BLaER1 (cell line): Measurements from ENCODE around the gene CST5.
A peak's percentile ranks its signal among the peaks of the same experiment; 100 is the strongest.
"Not testable (repeated sequence)": the region's sequence is repeated elsewhere in the genome, so short reads cannot be mapped to it uniquely, and the experiment has no call there.

ENCODE experiments used
- H3K27ac ChIP-seq: shearing (Covaris generic); formaldehyde crosslinking; 2 replicates; pipeline ENCODE4 v1.8.1; 2022
- H3K27me3 ChIP-seq: shearing (Covaris generic); formaldehyde crosslinking; 2 replicates; pipeline ENCODE4 v1.8.1; 2022
- H3K36me3 ChIP-seq: shearing (Covaris generic); formaldehyde crosslinking; 2 replicates; pipeline ENCODE4 v1.8.1; 2022
- H3K4me1 ChIP-seq: shearing (Covaris generic); formaldehyde crosslinking; 2 replicates; pipeline ENCODE4 v1.8.1; 2022
- H3K4me2 ChIP-seq: shearing (Covaris generic); formaldehyde crosslinking; 2 replicates; pipeline ENCODE4 v1.8.1; 2022
- H3K4me3 ChIP-seq: shearing (Covaris generic); formaldehyde crosslinking; 2 replicates; pipeline ENCODE4 v1.8.1; 2022
- H3K9ac ChIP-seq: shearing (Covaris generic); formaldehyde crosslinking; 2 replicates; pipeline ENCODE4 v1.8.1; 2022
- H3K9me3 ChIP-seq: shearing (Covaris generic); formaldehyde crosslinking; 2 replicates; pipeline ENCODE4 v1.8.1; 2022
- H4K20me1 ChIP-seq: shearing (Covaris generic); formaldehyde crosslinking; 2 replicates; pipeline ENCODE4 v1.8.1; 2022
- Cebpa-rat ChIP-seq: shearing (Covaris generic); IDR thresholded peaks from 2 replicates; pipeline ENCODE4 v1.8.1; 2022

CST5 gene

DNA sequence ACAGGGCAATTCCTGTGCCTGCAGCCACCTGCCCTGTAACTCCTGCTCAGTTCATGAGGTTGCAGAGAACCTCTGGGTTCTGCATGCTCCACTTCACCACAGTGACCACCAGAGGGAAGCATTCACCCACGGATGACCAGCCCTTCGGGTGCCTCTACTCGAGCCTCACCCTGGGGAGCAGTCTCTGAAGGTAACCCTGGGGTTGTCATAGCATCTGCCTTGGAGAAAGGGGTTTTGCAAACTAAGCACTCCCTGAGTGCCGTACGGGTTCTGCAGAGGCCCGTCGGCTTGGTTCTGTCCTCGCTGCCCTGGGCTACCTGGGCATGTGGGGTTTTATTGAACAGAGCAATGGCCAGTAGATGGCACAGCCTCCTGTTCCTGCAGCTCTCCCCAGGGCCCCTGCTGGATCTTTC, 10.2 kb upstream of the CST5 start:
- H3K9ac ChIP-seq: no peak overlapping the region
- H3K27ac ChIP-seq: no peak overlapping the region
- peaks cover 21% of the 10 kb centered on the region for H3K4me1 ChIP-seq
- no peak overlapping the region for H3K4me3 ChIP-seq
- H3K9me3 ChIP-seq: 0 out of 2 replicates have a peak, but pooled peaks cover 4% of the 10 kb centered on the region
- H4K20me1 ChIP-seq: no peaks in the 10 kb centered on the region
- H3K4me2 ChIP-seq: no peak overlapping the region
- H3K27me3 ChIP-seq: no peaks in the 10 kb centered on the region
- no peaks in the 10 kb centered on the region for H3K36me3 ChIP-seq
- TF ChIP-seq Cebpa-rat: no peak

GRCh38 chr20:23887856-23888255, 8.3 kb upstream of the CST5 start:
- H4K20me1 ChIP-seq: no peaks in the 10 kb centered on the region
- no peak overlapping the region for H3K27ac ChIP-seq
- H3K4me1 ChIP-seq: peaks cover 34% of the 10 kb centered on the region
- no peak overlapping the region for H3K9ac ChIP-seq
- 0 out of 2 replicates have a peak, but pooled peaks cover 4% of the 10 kb centered on the region for H3K9me3 ChIP-seq
- no peak overlapping the region for H3K4me3 ChIP-seq
- H3K36me3 ChIP-seq: no peaks in the 10 kb centered on the region
- no peak for TF ChIP-seq Cebpa-rat
- peak overlapping the region; percentile 33; the same call in 1 of the 2 replicates for H3K4me2 ChIP-seq
- no peaks in the 10 kb centered on the region; the same call in 1 of the 2 replicates for H3K27me3 ChIP-seq

DNA sequence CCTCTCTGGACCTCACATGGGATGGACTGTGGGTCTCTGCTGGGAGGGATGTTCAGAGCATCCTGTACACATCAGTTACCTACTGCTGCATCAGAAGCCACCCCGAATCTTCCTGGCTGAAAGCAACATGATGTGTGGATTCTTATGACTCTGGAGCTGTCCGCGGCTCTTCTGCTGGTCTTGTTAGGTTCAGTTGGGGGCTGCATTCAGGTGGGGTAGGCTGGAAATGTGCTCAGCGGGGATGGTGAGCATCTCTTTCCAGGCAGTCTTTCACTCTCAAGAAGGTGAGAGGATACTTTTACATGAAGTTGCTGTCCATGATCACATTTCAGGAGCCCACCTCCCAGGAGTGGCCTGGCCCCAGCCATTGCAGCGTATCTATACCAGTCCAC, 5.2 kb upstream of the CST5 start:
- Histone ChIP-seq H3K27me3 (no peaks in the 10 kb centered on the region; the same call in 1 of the 2 replicates), H3K9me3 (no peaks in the 10 kb centered on the region), H3K4me2 (no peak overlapping the region), H3K4me1 (peaks cover 29% of the 10 kb centered on the region), H3K27ac (no peak overlapping the region), H3K36me3 (no peaks in the 10 kb centered on the region), H3K4me3 (no peak overlapping the region), H3K9ac (no peak overlapping the region), H4K20me1 (no peaks in the 10 kb centered on the region)
- TF ChIP-seq Cebpa-rat: no peak

GRCh38 chr20:23884136-23884770, 4.7 kb upstream of the CST5 start:
- no peaks in the 10 kb centered on the region; the same call in 1 of the 2 replicates for H3K27me3 ChIP-seq
- peak overlapping the region; percentile 38 for H3K4me2 ChIP-seq
- no peak overlapping the region for H3K4me3 ChIP-seq
- no peak overlapping the region for H3K9ac ChIP-seq
- peak overlapping the region; percentile 18; the same call in 1 of the 2 replicates for H3K27ac ChIP-seq
- no peaks in the 10 kb centered on the region for H4K20me1 ChIP-seq
- H3K9me3 ChIP-seq: no peaks in the 10 kb centered on the region
- no peaks in the 10 kb centered on the region for H3K36me3 ChIP-seq
- H3K4me1 ChIP-seq: peaks cover 24% of the 10 kb centered on the region
- no peak for TF ChIP-seq Cebpa-rat

GRCh38 chr20:23881371-23881770, 1.8 kb upstream of the CST5 start:
- H3K4me3 ChIP-seq: no peak overlapping the region
- H3K4me1 ChIP-seq: peaks cover 13% of the 10 kb centered on the region
- H3K27me3 ChIP-seq: no peaks in the 10 kb centered on the region; the same call in 1 of the 2 replicates
- no peak overlapping the region for H3K9ac ChIP-seq
- H3K36me3 ChIP-seq: no peaks in the 10 kb centered on the region
- H3K9me3 ChIP-seq: no peaks in the 10 kb centered on the region
- no peak overlapping the region for H3K27ac ChIP-seq
- no peaks in the 10 kb centered on the region for H4K20me1 ChIP-seq
- TF ChIP-seq Cebpa-rat: no peak
- H3K4me2 ChIP-seq: no peak overlapping the region

DNA sequence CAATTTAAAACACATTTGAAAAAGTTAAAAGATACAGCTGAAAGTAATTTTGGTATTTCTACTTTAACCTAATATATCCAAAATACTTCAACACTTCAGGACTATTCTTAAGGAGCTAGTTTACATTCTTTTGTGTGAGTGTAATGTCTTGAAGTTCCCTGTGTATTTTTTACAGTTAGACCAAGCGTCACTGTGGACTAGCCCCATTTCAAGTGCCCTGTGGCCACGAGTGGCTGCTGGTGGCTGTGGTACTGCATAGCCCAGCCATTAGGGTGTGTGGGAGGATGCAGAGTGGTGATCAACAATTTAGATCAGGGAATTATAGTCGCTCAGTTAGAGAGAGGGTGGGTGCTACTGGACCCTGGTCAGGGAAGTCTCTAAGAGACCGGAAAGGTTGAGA, 869 bp upstream of the CST5 start:
- Histone ChIP-seq H3K36me3 (no peaks in the 10 kb centered on the region), H3K9ac (no peak overlapping the region), H3K4me2 (no peak overlapping the region), H4K20me1 (no peaks in the 10 kb centered on the region), H3K4me3 (no peak overlapping the region), H3K27me3 (no peaks in the 10 kb centered on the region; the same call in 1 of the 2 replicates), H3K27ac (no peak overlapping the region), H3K9me3 (no peaks in the 10 kb centered on the region), H3K4me1 (peaks cover 19% of the 10 kb centered on the region)
- no peak for TF ChIP-seq Cebpa-rat

DNA sequence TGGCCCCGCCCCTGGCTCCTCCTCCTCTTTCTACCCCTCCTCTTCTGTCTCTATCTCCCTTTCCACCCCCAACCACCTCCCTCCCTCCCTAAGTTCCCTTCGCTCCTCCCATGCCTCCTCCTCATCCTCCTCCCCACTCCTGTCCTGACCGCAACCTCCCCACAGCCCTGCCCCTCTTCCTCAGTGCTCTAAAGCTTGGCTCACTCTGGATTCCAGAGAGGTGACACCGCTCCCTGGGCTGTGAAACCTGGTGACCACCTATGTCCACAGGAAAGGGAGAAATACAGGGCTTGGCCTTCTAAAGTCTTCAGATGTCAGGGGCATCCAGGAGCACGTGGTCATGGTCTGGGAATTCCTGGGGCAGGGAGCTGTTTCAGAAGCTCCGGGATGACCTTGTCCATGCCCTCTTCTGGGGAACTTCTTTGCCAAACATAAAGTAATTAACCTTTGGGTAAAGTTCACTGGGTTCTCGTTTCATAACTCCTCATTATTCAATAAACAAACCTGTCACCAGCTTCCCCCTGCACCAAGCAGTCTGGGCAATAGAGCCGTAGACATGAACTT, 345 bp upstream of the CST5 start:
- Histone ChIP-seq H3K27ac (no peak overlapping the region), H3K4me2 (no peak overlapping the region), H3K4me1 (peaks cover 24% of the 10 kb centered on the region), H3K27me3 (no peaks in the 10 kb centered on the region; the same call in 1 of the 2 replicates), H3K9me3 (no peaks in the 10 kb centered on the region), H3K4me3 (no peak overlapping the region), H4K20me1 (no peaks in the 10 kb centered on the region), H3K36me3 (no peaks in the 10 kb centered on the region), H3K9ac (no peak overlapping the region)
- no peak for TF ChIP-seq Cebpa-rat

DNA sequence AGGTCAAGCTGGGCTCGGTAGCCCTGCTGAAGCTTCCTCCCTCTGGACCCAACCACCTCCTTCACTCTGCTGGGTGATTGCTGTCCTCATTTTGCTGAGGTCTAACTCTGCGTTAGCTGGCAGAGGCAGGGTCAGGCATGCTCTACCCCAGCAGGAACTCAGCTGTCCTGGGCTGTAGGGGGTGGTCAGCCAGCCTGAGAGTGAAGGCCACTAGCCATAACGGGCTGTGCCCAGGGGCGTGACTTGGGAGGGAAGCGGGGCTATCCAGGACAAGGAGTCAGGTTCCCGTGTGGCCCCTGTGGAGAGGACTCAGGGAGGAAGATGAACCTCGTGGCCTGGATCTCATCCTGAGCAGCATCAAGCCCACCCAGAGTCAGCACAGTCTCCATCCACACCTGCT, 761 bp downstream of the CST5 start:
- Histone ChIP-seq H4K20me1 (no peaks in the 10 kb centered on the region), H3K36me3 (no peaks in the 10 kb centered on the region), H3K9ac (no peak overlapping the region), H3K4me1 (peaks cover 30% of the 10 kb centered on the region), H3K27ac (no peak overlapping the region), H3K27me3 (no peaks in the 10 kb centered on the region), H3K4me3 (no peak overlapping the region), H3K4me2 (no peak overlapping the region), H3K9me3 (no peaks in the 10 kb centered on the region)
- no peak for TF ChIP-seq Cebpa-rat

- H3K4me3 ChIP-seq, H3K36me3 ChIP-seq, H4K20me1 ChIP-seq, H3K9me3 ChIP-seq, H3K9ac ChIP-seq, H3K27ac ChIP-seq, H3K4me2 ChIP-seq, H3K27me3 ChIP-seq: not testable (repeated sequence)
- H3K4me1 ChIP-seq: peaks cover 30% of the 10 kb centered on the region
Measured at GRCh38 chr20:23878016-23878542, 1.5 kb downstream of the CST5 start.

DNA sequence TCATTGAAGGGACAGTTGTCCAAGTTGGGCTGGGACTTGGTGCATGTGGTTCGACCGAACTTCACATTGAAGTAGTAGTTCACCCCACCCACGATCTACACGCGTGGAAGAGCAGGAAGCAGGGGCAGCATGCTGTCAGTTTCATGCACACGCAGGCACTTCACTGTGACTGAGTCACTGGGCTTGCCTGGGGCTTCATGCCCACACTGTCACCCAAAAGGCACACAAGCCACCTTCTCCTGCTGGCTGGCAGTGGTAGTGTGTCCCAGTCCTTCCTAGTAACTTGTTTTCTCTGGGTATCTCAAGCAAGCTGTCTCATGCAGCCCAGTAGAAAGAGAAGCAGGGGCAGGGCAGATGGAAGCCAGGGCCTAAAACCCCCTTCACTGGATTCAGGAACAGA, 2.0 kb downstream of the CST5 start:
- Histone ChIP-seq H3K9ac (no peak overlapping the region), H3K4me1 (peaks cover 35% of the 10 kb centered on the region), H4K20me1 (no peaks in the 10 kb centered on the region), H3K27me3 (no peaks in the 10 kb centered on the region), H3K36me3 (no peaks in the 10 kb centered on the region), H3K4me2 (no peak overlapping the region), H3K4me3 (no peak overlapping the region), H3K9me3 (no peaks in the 10 kb centered on the region), H3K27ac (no peak overlapping the region)
- TF ChIP-seq Cebpa-rat: no peak
